ENCODE results near the gene APOBEC2. TPM values are rescaled to one million over a fixed set of nuclear protein-coding genes. Genes with fewer than 3 reads are reported as not detected.

Gene APOBEC2
- total and polyA plus RNA-seq, 2 of the 13 experiments (the other 11 are each of a cell fraction or from before 2014, with no cell fraction given), result 0.09 TPM; not detected in 1

GRCh38 chr6:41027799-41028560, 25.0 kb upstream of the APOBEC2 start (continued):
- TF ChIP-seq ZBTB39 (CRISPR knock-in tag; IDR thresholded peaks at IDR 0.05), result no peak
- no peak for TF ChIP-seq PBX2 (CRISPR knock-in tag; IDR thresholded peaks at IDR 0.05)
- TF ChIP-seq CTCF (CRISPR knock-in tag; IDR thresholded peaks at IDR 0.05), result peak; percentile 99
- peak; percentile 70 for TF ChIP-seq ERF (CRISPR knock-in tag; IDR thresholded peaks at IDR 0.05)
- no peak for TF ChIP-seq ZNF17 (CRISPR knock-in tag; IDR thresholded peaks at IDR 0.05)
- peak; percentile 29; the same call in 1 of the 2 replicates for TF ChIP-seq MEIS2 (CRISPR knock-in tag; IDR thresholded peaks at IDR 0.05)
- TF ChIP-seq KAT7 (CRISPR knock-in tag; IDR thresholded peaks at IDR 0.05; ENCODE audit: borderline replicate concordance), result no peak
- no peak for TF ChIP-seq ZNF816 (CRISPR knock-in tag; IDR thresholded peaks at IDR 0.05; ENCODE audit: borderline replicate concordance)
- no peak for TF ChIP-seq SKIL (CRISPR knock-in tag; IDR thresholded peaks at IDR 0.05; ENCODE audit: borderline replicate concordance)
- peak; percentile 75 for TF ChIP-seq POGK (CRISPR knock-in tag; conservative IDR thresholded peaks at IDR 0.05)
- TF ChIP-seq TARDBP (CRISPR knock-in tag; IDR thresholded peaks at IDR 0.05), result peak; percentile 42; the same call in 1 of the 2 replicates
- TF ChIP-seq ZNF883 (CRISPR knock-in tag; IDR thresholded peaks at IDR 0.05; ENCODE audit: not compliant biosample characterization), result peak; percentile 92
- no peak for TF ChIP-seq ZNF609 (CRISPR knock-in tag; IDR thresholded peaks at IDR 0.05; ENCODE audit: borderline replicate concordance)
- 0 out of 2 replicates have a peak, but pooled peaks have one; percentile 63 for TF ChIP-seq SSRP1 (CRISPR knock-in tag; IDR thresholded peaks at IDR 0.05)
